ENCODE data around the gene IMMP2L. TPM values are rescaled to one million over a fixed set of nuclear protein-coding genes. Genes with fewer than 3 reads are reported as not detected.

Gene IMMP2L
- total and polyA plus RNA-seq, 2 of the 4 experiments (the other 2 are of a cell fraction), result 5.8 to 9.3 TPM

- in situ Hi-C loops (cut with MboI; ENCODE audit: low sequenced_read_pairs) (no loop called here), dilution Hi-C loops (cut with HindIII; ENCODE audit: low sequenced_read_pairs, unreplicated experiment) (no loop called here), intact Hi-C loops (cut with micrococcal nuclease) (no loop called here)
- Histone ChIP-seq H3K23ac (ENCODE audit: low read depth, low read length) (no peak overlapping the region), H2BK15ac (ENCODE audit: low read depth, low read length) (no peak overlapping the region), H3K9me1 (ENCODE audit: insufficient read depth, low read length) (no peaks in the 10 kb centered on the region), H3K4me2 (ENCODE audit: low read depth, low read length) (no peak overlapping the region), H2AK9ac (replicated peaks; ENCODE audit: low read depth, low read length, poor library complexity) (no peak overlapping the region), H3K9ac (ENCODE audit: low read depth, low read length) (no peak overlapping the region), H3K9me3 (ENCODE audit: control insufficient read depth, insufficient read depth, low read length) (no peaks in the 10 kb centered on the region), H3K14ac (replicated peaks; ENCODE audit: low read depth, low read length) (no peak overlapping the region), H3K27me3 (ENCODE audit: control insufficient read depth, insufficient read depth, low read length) (no peaks in the 10 kb centered on the region), H3K36me3 (ENCODE audit: control insufficient read depth, insufficient read depth, low read length) (no peaks in the 10 kb centered on the region), H3K18ac (ENCODE audit: low read depth, low read length) (no peak overlapping the region), H3K27ac (ENCODE audit: insufficient read depth, low read length) (no peak overlapping the region), H3K56ac (ENCODE audit: extremely low read depth, insufficient read depth, low read length) (no peak overlapping the region), H3K4ac (ENCODE audit: low read depth, low read length) (no peak overlapping the region), H4K91ac (ENCODE audit: insufficient read depth, low read depth, low read length) (no peak overlapping the region), H2AFZ (replicated peaks; ENCODE audit: low read length, poor library complexity) (no peak overlapping the region), H4K5ac (ENCODE audit: low read depth, low read length) (no peak overlapping the region), H4K20me1 (ENCODE audit: insufficient read depth, low read length) (no peaks in the 10 kb centered on the region), H2AK5ac (ENCODE audit: low read depth, low read length) (no peak overlapping the region), H2BK20ac (ENCODE audit: low read depth, low read length) (no peak overlapping the region), H4K8ac (ENCODE audit: low read depth in 2 of 2, low read length in 2 of 2) (no peak overlapping the region), H3K4me1 (ENCODE audit: control insufficient read depth, insufficient read depth, low read length) (no peaks in the 10 kb centered on the region), H2BK120ac (ENCODE audit: low read depth, low read length) (no peak overlapping the region), H3K4me3 (ENCODE audit: insufficient read depth, low read depth, low read length) (no peak overlapping the region), H2BK5ac (ENCODE audit: low read depth, low read length, poor library complexity, severe bottlenecking) (no peak overlapping the region), H3K79me1 (ENCODE audit: low read depth in 1 of 2, low read length in 2 of 2) (no peaks in the 10 kb centered on the region)
- ATAC-seq (ENCODE audit: low read depth) (no peak), DNase-seq (no peak)
- ChIA-PET CTCF (no interaction called here), POLR2A (ENCODE audit: unreplicated experiment) (no interaction called here)
- no peak for TF ChIP-seq SMC3 (IDR thresholded peaks at IDR 0.05; ENCODE audit: low read depth, low read length)
- TF ChIP-seq MAZ (IDR thresholded peaks at IDR 0.05; ENCODE audit: borderline replicate concordance, low read depth, low read length), result no peak
- no peak for TF ChIP-seq RCOR1 (IDR thresholded peaks at IDR 0.05; ENCODE audit: insufficient replicate concordance, low read length)
- TF ChIP-seq FOS (IDR thresholded peaks at IDR 0.05; ENCODE audit: low read depth, low read length), result no peak
- TF ChIP-seq MAFK (IDR thresholded peaks at IDR 0.05; ENCODE audit: low read depth, low read length), result no peak
- TF ChIP-seq MXI1 (IDR thresholded peaks at IDR 0.05; ENCODE audit: borderline replicate concordance, low read depth, low read length), result no peak
- TF ChIP-seq CHD1 (IDR thresholded peaks at IDR 0.05; ENCODE audit: low read depth, low read length), result no peak
- TF ChIP-seq POLR2A (IDR thresholded peaks at IDR 0.05; ENCODE audit: low read depth, low read length), result no peak
- no peak for TF ChIP-seq ELK1 (IDR thresholded peaks at IDR 0.05; ENCODE audit: borderline replicate concordance, low read depth, low read length)
- no peak for TF ChIP-seq RAD21 (IDR thresholded peaks at IDR 0.05; ENCODE audit: low read length)
- TF ChIP-seq BHLHE40 (IDR thresholded peaks at IDR 0.05; ENCODE audit: low read depth, low read length), result no peak
- TF ChIP-seq NFE2L2 (IDR thresholded peaks at IDR 0.05; ENCODE audit: low read depth, low read length), result no peak
- no peak for TF ChIP-seq CTCF (conservative IDR thresholded peaks at IDR 0.05; ENCODE audit: low read depth, low read length)
- TF ChIP-seq RFX5 (IDR thresholded peaks at IDR 0.05; ENCODE audit: low read depth, low read length), result no peak
- no peak for TF ChIP-seq CEBPB (IDR thresholded peaks at IDR 0.05; ENCODE audit: low read depth, low read length)
- no peak for TF ChIP-seq USF2 (IDR thresholded peaks at IDR 0.05; ENCODE audit: low read depth, low read length)
- BruUV-seq (replicated peaks), result no TSS peak
Measured at GRCh38 chr7:110854166-110854565, 708.1 kb downstream of the IMMP2L start.
